ACHN (cell line): ENCODE data around the gene SPPL2C.

Experiments used
- DNase-seq: peaks from one replicate; pipeline ENCODE4 v3.0.0-alpha.2; 2015
- in situ Hi-C: cut with HindIII; loops from 2 replicates; pipeline ENCODE4 v1.10.0; 2017; ENCODE audit warnings: low sequenced_read_pairs, low pct_ligation_motif_present, low pct_unique_long_range_greater_than_20kb

SPPL2C gene

DNA sequence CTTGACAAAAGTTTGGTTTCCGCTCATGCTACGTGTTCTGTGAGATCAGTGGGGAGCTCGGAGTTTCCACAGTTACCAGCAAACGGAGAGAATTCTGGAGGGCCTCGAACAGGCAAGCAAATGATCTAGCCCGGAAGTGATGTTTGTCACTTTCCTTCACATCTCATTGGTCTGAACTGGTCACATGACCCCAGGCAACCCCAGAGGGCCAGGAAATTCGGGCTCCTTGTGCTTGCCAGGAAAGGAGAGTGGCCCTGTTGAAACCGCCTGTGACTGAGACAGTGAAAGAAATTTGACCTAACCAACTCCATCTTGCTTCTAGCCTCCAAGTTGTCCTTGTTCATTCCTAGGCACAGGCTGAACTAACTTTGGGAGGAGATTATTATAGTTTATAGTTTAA, 23.0 kb downstream of the SPPL2C start:
- in situ Hi-C loops: no loop called here
- no peak for DNase-seq

DNA sequence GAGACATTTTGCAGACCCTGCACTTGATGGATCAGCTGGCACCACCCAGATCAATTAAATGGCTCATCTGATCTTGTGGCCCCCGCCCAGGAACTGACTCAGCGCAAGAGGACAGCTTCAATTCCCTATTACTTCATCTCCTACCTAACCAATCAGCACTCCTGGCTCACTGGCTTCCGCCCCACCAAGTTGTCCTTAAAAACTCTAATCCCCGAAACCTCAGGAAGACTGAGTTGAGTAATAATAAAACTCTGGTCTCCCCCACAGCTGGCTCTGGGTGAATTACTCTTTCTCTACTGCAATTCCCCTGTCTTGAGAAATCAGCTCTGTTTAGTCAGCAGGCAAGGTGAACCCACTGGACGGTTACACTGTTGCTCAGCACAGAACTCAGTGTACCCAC, 23.6 kb downstream of the SPPL2C start:
- no peak for DNase-seq
- in situ Hi-C loops: no loop called here

GRCh38 chr17:45869676-45870341, 25.1 kb downstream of the SPPL2C start:
- in situ Hi-C loops: no loop called here
- DNase-seq: no peak

GRCh38 chr17:45870342-45870974, 25.8 kb downstream of the SPPL2C start:
- in situ Hi-C loops: no loop called here
- DNase-seq: no peak

DNA sequence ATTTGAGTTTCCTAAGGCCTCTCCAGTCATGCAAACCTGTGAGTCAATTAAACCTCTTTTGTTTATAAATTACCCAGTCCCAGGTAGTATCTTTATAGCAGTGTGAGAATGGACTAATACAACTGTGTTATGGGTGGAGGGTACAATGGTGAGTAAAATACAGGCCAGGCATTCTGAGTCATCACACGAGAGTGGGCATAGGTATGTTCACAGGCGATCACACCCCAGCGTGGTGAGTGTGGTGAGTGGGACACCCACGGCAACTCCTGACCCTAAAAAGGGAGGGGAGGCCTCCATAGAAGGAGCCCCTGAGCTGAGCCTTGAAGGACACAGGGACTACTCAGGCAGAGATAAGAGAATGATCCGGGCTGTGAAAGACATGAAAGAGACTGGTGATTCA, 27.0 kb downstream of the SPPL2C start:
- no peak for DNase-seq
- in situ Hi-C loops: no loop called here

DNA sequence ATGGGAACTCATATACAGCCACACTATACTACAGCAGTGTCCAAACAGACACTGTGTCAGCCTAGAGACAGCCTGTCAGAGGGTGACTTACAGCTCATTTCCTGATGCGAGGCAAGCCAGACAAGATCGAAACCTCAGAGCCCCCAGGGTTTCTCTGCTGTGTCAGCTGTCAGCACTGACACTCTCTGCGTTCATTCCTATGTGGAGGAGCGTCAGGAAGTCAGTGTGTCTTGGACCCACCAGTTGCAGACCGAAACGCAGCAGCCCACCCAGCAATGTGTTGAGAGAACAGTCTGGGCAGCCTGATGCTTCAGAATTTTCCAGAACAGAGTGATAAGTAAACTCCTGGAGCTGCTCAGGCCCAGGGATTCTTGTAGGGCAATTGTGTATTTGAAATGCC, 29.0 kb downstream of the SPPL2C start:
- in situ Hi-C loops: no loop called here
- no peak for DNase-seq

DNA sequence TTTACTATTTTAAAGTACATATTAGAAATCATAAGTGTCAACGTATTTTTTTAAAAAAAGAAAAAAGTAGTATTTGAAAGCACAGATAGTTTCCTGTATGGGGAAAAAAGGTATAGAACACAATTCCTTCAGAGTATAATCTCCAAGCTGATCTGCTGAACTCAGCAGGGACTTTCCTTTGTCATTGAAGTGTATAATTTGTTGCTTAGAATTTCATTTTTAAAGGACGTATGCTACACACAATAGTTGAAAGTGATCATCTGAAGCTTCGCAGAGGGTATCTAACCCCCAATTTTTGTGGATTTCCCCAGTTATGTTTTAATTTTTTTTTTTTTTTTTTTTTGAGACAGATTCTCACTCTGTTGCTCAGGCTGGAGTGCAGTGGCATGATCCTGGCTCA, 29.5 kb downstream of the SPPL2C start:
- in situ Hi-C loops: no loop called here
- DNase-seq: no peak

GRCh38 chr17:45876539-45876938, 31.9 kb downstream of the SPPL2C start:
- no peak for DNase-seq
- in situ Hi-C loops: no loop called here

- in situ Hi-C loops: no loop called here
- no peak for DNase-seq
Observed at GRCh38 chr17:45877467-45877866, 32.8 kb downstream of the SPPL2C start.

- no peak for DNase-seq
- in situ Hi-C loops: no loop called here
Observed at GRCh38 chr17:45883063-45883462, 38.4 kb downstream of the SPPL2C start.

DNA sequence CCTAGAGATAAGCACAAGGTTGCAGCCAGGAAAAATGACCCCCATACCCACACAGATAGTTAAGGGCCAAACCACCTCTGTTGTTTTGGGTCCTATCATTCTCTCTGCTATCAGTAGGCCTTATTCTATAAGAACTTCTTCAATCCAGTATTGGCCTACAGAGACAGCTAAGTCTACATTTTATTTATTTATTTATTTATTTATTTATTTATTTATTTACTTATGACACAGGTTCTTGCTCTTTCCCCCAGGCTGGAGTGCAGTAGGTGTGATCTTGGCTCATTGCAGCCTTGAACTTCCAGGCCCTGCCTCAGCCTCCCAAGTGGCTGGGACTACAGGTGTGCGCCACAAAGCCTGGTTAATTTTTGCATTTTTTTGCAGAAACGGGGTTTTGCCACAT, 42.2 kb downstream of the SPPL2C start:
- in situ Hi-C loops: no loop called here
- DNase-seq: no peak

GRCh38 chr17:45888392-45888791, 43.7 kb downstream of the SPPL2C start:
- no peak for DNase-seq
- in situ Hi-C loops: no loop called here

DNA sequence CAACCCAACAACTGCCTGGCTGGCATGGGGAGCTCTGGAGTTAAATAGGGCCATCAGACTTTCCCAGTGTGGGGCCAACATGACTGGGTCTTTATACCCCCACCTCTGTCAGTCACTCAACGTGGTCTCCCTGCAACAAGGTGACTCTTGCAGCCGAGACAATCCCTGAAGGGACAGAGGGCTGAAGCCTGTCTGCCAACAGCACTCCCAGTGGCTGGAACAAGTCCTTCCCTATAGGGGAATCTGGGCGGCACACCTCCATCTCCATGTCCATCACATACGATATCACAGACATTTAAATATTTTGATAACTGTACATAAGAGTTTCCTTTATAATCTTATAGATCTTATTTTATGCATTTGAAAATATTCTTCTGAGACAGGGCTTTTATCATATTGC, 44.9 kb downstream of the SPPL2C start:
- DNase-seq: no peak
- in situ Hi-C loops: no loop called here

- DNase-seq: no peak
- in situ Hi-C loops: no loop called here
Observed at GRCh38 chr17:45893725-45894021, 49.0 kb downstream of the SPPL2C start.

DNA sequence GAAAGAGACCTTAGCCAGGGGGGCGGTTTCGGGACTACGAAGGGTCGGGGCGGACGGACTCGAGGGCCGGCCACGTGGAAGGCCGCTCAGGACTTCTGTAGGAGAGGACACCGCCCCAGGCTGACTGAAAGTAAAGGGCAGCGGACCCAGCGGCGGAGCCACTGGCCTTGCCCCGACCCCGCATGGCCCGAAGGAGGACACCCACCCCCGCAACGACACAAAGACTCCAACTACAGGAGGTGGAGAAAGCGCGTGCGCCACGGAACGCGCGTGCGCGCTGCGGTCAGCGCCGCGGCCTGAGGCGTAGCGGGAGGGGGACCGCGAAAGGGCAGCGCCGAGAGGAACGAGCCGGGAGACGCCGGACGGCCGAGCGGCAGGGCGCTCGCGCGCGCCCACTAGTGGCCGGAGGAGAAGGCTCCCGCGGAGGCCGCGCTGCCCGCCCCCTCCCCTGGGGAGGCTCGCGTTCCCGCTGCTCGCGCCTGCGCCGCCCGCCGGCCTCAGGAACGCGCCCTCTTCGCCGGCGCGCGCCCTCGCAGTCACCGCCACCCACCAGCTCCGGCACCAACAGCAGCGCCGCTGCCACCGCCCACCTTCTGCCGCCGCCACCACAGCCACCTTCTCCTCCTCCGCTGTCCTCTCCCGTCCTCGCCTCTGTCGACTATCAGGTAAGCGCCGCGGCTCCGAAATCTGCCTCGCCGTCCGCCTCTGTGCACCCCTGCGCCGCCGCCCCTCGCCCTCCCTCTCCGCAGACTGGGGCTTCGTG, 49.5 kb downstream of the SPPL2C start, which contains the start of gene MAPT:
TSS of gene MAPT (plus strand) at position 533 of the 763 bp plus-strand sequence. CDS start 67,784 bp downstream, outside the sequence.
- in situ Hi-C loops: no loop called here
- peak; percentile 93 for DNase-seq

GRCh38 chr17:45895304-45895968, 50.8 kb downstream of the SPPL2C start:
- peak; percentile 23 for DNase-seq
- in situ Hi-C loops: no loop called here

DNA sequence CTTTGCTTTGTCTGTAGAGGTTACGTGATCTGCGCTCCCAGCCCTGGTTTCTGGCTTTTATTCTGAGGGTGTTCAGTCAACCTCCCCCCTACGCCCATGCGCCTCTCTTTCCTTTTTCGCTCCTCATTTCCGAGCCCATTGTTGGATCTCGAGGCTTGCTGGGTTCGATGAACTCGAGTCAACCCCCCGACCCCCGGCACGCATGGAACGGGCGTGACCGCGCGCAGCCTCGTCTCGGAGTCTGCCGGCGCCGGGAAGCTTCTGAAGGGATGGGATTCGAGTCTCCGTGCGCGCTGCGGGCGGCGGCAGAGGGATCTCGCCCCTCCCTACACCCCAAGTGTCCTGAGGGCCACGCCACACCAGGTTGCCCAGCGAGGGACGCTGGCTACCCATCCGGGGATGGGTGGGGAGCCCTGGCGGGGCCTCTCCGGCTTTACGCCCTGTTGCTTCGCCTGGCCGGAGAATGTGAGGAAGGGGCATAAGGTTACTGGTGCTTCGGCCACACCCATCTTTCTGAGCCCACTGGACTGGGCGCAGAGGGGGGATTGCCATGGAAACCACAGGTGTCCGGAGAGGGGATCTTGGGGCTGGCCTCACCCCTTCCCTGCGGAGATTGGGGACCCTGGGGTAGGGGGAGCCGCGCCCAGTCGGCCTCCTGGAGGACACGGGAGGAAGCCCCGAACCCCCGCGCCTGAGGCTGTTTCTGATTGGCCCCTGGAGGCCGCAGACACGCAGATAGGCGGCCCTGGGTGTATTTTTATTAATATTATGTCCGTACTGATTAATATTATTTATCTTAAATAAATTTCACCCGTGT, 51.5 kb downstream of the SPPL2C start:
- in situ Hi-C loops: no loop called here

More for the DNA sequence above, 51.5 kb downstream of the SPPL2C start:
- no peak for DNase-seq
